ENCODE measurements around the gene KLF12. TPM values are rescaled to one million over a fixed set of nuclear protein-coding genes. Genes with fewer than 3 reads are reported as not detected.

KLF12 gene
- total RNA-seq, 1 experiment from 2014 or later = 9.7 TPM

GRCh38 chr13:74102691-74103090, 31.5 kb downstream of the KLF12 start:
- no peak overlapping the region for H4K8ac ChIP-seq (replicated peaks; ENCODE audit: insufficient read length, low read depth, low read length)
- no peak for DNase-seq
- peaks cover 10 to 16% of the 10 kb centered on the region in 2 experiments for H3K9me3 Mint-ChIP-seq
- no peak overlapping the region for H2BK5ac ChIP-seq (ENCODE audit: insufficient read length, low read length)
- no peak overlapping the region for H3K14ac ChIP-seq (ENCODE audit: insufficient read depth, low read length)
- H3K23ac ChIP-seq (ENCODE audit: insufficient read length, low read depth, low read length) = no peak overlapping the region
- H3K4me3 Mint-ChIP-seq = no peak overlapping the region
- no peak overlapping the region for H3K18ac ChIP-seq (ENCODE audit: insufficient read length, low read depth, low read length)
- TF ChIP-seq, protein P1, sequence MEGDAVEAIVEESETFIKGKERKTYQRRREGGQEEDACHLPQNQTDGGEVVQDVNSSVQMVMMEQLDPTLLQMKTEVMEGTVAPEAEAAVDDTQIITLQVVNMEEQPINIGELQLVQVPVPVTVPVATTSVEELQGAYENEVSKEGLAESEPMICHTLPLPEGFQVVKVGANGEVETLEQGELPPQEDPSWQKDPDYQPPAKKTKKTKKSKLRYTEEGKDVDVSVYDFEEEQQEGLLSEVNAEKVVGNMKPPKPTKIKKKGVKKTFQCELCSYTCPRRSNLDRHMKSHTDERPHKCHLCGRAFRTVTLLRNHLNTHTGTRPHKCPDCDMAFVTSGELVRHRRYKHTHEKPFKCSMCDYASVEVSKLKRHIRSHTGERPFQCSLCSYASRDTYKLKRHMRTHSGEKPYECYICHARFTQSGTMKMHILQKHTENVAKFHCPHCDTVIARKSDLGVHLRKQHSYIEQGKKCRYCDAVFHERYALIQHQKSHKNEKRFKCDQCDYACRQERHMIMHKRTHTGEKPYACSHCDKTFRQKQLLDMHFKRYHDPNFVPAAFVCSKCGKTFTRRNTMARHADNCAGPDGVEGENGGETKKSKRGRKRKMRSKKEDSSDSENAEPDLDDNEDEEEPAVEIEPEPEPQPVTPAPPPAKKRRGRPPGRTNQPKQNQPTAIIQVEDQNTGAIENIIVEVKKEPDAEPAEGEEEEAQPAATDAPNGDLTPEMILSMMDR (conservative IDR thresholded peaks at IDR 0.05) = no peak
- no peak overlapping the region for H4K5ac ChIP-seq (ENCODE audit: insufficient read length, low read depth, low read length)
- H2BK120ac ChIP-seq (ENCODE audit: low read depth, low read length, poor library complexity, severe bottlenecking) = no peak overlapping the region
- H3K79me1 ChIP-seq (ENCODE audit: insufficient read depth, low read depth, low read length, poor library complexity, severe bottlenecking) = no peaks in the 10 kb centered on the region
- peaks cover 9 to 15% (median 14%) of the 10 kb centered on the region in 3 experiments for H3K36me3 Mint-ChIP-seq (ENCODE audit: insufficient read depth in 1 of 3, low read depth in 3 of 3)
- WGBS (ENCODE audit: extremely low coverage, insufficient read length, low lambda C conversion rate) = no CpG with 5 or more reads among the region's 1 CpG
- no peaks in the 10 kb centered on the region for H3K4me1 Mint-ChIP-seq
- no peaks in the 10 kb centered on the region for H3K9me3 ChIP-seq (ENCODE audit: control insufficient read depth, low read depth, low read length)
- no peak overlapping the region for H3K9ac ChIP-seq (ENCODE audit: extremely low read depth, insufficient read length, low read length)
- H2BK20ac ChIP-seq (ENCODE audit: low read depth, low read length, poor library complexity, severe bottlenecking) = no peak overlapping the region
- H3K27ac ChIP-seq (ENCODE audit: insufficient read length, low read depth, low read length) = no peak overlapping the region
- no peak overlapping the region for H2BK15ac ChIP-seq (ENCODE audit: low read depth, low read length)
- H3K56ac ChIP-seq (ENCODE audit: insufficient read length, low read depth, low read length) = no peak overlapping the region
- no peaks in the 10 kb centered on the region for H3K4me1 ChIP-seq (ENCODE audit: insufficient read depth, low read length)
- H3K79me2 ChIP-seq (ENCODE audit: insufficient read depth, low read length) = peaks cover 2% of the 10 kb centered on the region; the same call in 1 of the 2 replicates
- H3K27me3 ChIP-seq (ENCODE audit: insufficient read depth, low read length) = no peaks in the 10 kb centered on the region
- no peak overlapping the region for H3K4me2 ChIP-seq (ENCODE audit: insufficient read depth, insufficient read length, low read length)
- no peaks in the 10 kb centered on the region for H3K23me2 ChIP-seq (ENCODE audit: insufficient read length, low read depth, low read length, poor library complexity, severe bottlenecking)
- no peak overlapping the region for H3K4ac ChIP-seq (ENCODE audit: low read depth, low read length)
- no peak overlapping the region for H3K27ac Mint-ChIP-seq
- H3T11ph ChIP-seq (ENCODE audit: low read length) = no peak overlapping the region
- H4K20me1 ChIP-seq (ENCODE audit: control insufficient read depth, insufficient read depth, insufficient read length) = no peaks in the 10 kb centered on the region
- no peak overlapping the region for H4K91ac ChIP-seq (ENCODE audit: insufficient read length, low read depth, low read length)
- H2AK5ac ChIP-seq (ENCODE audit: insufficient read length, low read length) = no peak overlapping the region
- H2BK12ac ChIP-seq (ENCODE audit: insufficient read length, low read depth, low read length) = no peak overlapping the region
- no peaks in the 10 kb centered on the region for H3K27me3 Mint-ChIP-seq (ENCODE audit: low read depth)
- H2AFZ ChIP-seq (ENCODE audit: low read length) = no peak overlapping the region

All from H9 (cell line).